ENCODE data around the gene IFNA16.

The IFNA16 gene

GRCh38 chr9:21252721-21253547 lies 35.8 kb upstream of the IFNA16 start:
- no peak overlapping the region for H3K27ac ChIP-seq (ENCODE audit: low read depth, low read length)
- no peaks in the 10 kb centered on the region for H3F3A ChIP-seq (ENCODE audit: insufficient read depth)
- H3K9me3 ChIP-seq (ENCODE audit: insufficient read depth, low read length), result no peaks in the 10 kb centered on the region
- TF ChIP-seq CTCF (IDR thresholded peaks at IDR 0.05; ENCODE audit: insufficient read depth, low read length, poor library complexity, severe bottlenecking) (peak; percentile 67), EZH2phosphoT487 (conservative IDR thresholded peaks at IDR 0.05; ENCODE audit: low read length) (no peak)
- H3K27me3 ChIP-seq (ENCODE audit: low read length), result no peaks in the 10 kb centered on the region
- H3K9me2 ChIP-seq (replicated peaks; ENCODE audit: insufficient read depth, low read length), result no peaks in the 10 kb centered on the region
- no peaks in the 10 kb centered on the region for H4K20me1 ChIP-seq (ENCODE audit: low read depth, low read length)
- no peak overlapping the region for H3K4me2 ChIP-seq (ENCODE audit: low read depth, low read length, poor library complexity, severe bottlenecking)
- H3K9ac ChIP-seq (ENCODE audit: low read length), result no peak overlapping the region
- H3K36me3 ChIP-seq (ENCODE audit: low read length), result no peaks in the 10 kb centered on the region
- H2AFZ ChIP-seq (ENCODE audit: low read depth, low read length, severe bottlenecking), result no peak overlapping the region
- no peak overlapping the region for H3K4me3 ChIP-seq (ENCODE audit: insufficient read depth, low read length, poor library complexity, severe bottlenecking)
- H3K79me2 ChIP-seq (ENCODE audit: insufficient read depth, low read length), result no peaks in the 10 kb centered on the region

- Histone ChIP-seq H3K9me2 (replicated peaks; ENCODE audit: insufficient read depth, low read length) (no peaks in the 10 kb centered on the region), H4K20me1 (ENCODE audit: low read depth, low read length) (no peaks in the 10 kb centered on the region), H3K4me3 (ENCODE audit: insufficient read depth, low read length, poor library complexity, severe bottlenecking) (no peak overlapping the region), H3F3A (ENCODE audit: insufficient read depth) (no peaks in the 10 kb centered on the region), H2AFZ (ENCODE audit: low read depth, low read length, severe bottlenecking) (no peak overlapping the region), H3K27ac (ENCODE audit: low read depth, low read length) (no peak overlapping the region), H3K9me3 (ENCODE audit: insufficient read depth, low read length) (no peaks in the 10 kb centered on the region), H3K79me2 (ENCODE audit: insufficient read depth, low read length) (no peaks in the 10 kb centered on the region), H3K9ac (ENCODE audit: low read length) (no peak overlapping the region), H3K36me3 (ENCODE audit: low read length) (no peaks in the 10 kb centered on the region), H3K4me2 (ENCODE audit: low read depth, low read length, poor library complexity, severe bottlenecking) (no peak overlapping the region), H3K27me3 (ENCODE audit: low read length) (no peaks in the 10 kb centered on the region)
- TF ChIP-seq CTCF (IDR thresholded peaks at IDR 0.05; ENCODE audit: insufficient read depth, low read length, poor library complexity, severe bottlenecking) (no peak), EZH2phosphoT487 (conservative IDR thresholded peaks at IDR 0.05; ENCODE audit: low read length) (no peak)
Observed at GRCh38 chr9:21251638-21252037, 34.5 kb upstream of the IFNA16 start.

- Histone ChIP-seq H3K9ac (ENCODE audit: low read length) (no peak overlapping the region), H3K36me3 (ENCODE audit: low read length) (no peaks in the 10 kb centered on the region), H3K4me2 (ENCODE audit: low read depth, low read length, poor library complexity, severe bottlenecking) (no peak overlapping the region), H3K27me3 (ENCODE audit: low read length) (no peaks in the 10 kb centered on the region), H2AFZ (ENCODE audit: low read depth, low read length, severe bottlenecking) (no peak overlapping the region), H3K9me2 (replicated peaks; ENCODE audit: insufficient read depth, low read length) (no peaks in the 10 kb centered on the region), H3K4me3 (ENCODE audit: insufficient read depth, low read length, poor library complexity, severe bottlenecking) (no peak overlapping the region), H3F3A (ENCODE audit: insufficient read depth) (no peaks in the 10 kb centered on the region), H3K9me3 (ENCODE audit: insufficient read depth, low read length) (no peaks in the 10 kb centered on the region), H3K27ac (ENCODE audit: low read depth, low read length) (no peak overlapping the region), H3K79me2 (ENCODE audit: insufficient read depth, low read length) (no peaks in the 10 kb centered on the region), H4K20me1 (ENCODE audit: low read depth, low read length) (no peaks in the 10 kb centered on the region)
- no peak for TF ChIP-seq CTCF (IDR thresholded peaks at IDR 0.05; ENCODE audit: insufficient read depth, low read length, poor library complexity, severe bottlenecking)
- TF ChIP-seq EZH2phosphoT487 (conservative IDR thresholded peaks at IDR 0.05; ENCODE audit: low read length), result no peak
Observed at GRCh38 chr9:21251190-21251589, 34.1 kb upstream of the IFNA16 start.

Measured in SU-DHL-6 (cell line).